CD4-positive, alpha-beta T cell treated with Interleukin-12 subunit alpha and Interleukin-12 subunit beta, for 1 hour (primary cell): ENCODE measurements around the gene SKI.
"Not testable (repeated sequence)": the region's sequence is repeated elsewhere in the genome, so short reads cannot be mapped to it uniquely, and the experiment has no call there.

Source experiments
- DNase-seq: peaks from one replicate; pipeline ENCODE4 v3.0.0-alpha.2; 2020

The SKI gene

GRCh38 chr1:2231532-2232254 lies 3.6 kb downstream of the SKI start:
- peak; percentile 87 for DNase-seq

DNA sequence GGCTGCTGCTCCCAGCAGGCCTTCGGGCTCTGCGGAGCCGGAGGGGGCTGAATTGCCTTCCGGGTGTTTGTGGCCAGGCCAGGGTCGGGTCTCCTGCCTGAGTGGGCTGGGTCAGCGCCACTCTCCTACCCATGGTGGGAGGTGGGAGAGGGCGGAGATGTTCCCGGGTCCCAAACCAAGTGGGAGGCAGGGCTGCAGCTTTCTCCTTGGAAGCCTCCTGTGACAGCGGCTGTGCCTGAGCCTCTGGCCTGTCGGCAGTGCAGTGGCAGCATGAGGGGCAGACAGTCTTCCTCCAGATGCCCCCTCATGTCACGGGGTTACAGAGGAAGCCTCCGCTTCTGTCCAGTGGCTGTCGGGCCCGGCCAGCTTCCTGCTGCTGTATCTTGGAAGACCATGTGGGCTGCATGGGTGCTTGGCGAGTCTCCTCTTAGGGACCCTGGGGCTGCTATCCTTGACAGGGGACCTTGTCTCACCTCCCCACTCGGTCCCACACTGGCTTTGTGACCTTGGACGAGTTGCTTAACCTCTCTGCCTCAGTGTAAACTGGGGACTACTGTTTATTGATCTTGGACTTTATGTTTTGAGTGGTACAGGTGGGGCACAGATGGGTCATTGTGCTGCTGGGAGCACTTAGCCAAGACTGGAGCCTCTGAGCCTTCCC lies 4.3 kb downstream of the SKI start:
- DNase-seq = no peak

GRCh38 chr1:2232916-2233438 lies 4.9 kb downstream of the SKI start:
- no peak for DNase-seq

- DNase-seq = no peak
Measured at GRCh38 chr1:2233468-2233867, 5.3 kb downstream of the SKI start.

GRCh38 chr1:2233997-2234761 lies 6.1 kb downstream of the SKI start:
- DNase-seq = peak; percentile 88

DNA sequence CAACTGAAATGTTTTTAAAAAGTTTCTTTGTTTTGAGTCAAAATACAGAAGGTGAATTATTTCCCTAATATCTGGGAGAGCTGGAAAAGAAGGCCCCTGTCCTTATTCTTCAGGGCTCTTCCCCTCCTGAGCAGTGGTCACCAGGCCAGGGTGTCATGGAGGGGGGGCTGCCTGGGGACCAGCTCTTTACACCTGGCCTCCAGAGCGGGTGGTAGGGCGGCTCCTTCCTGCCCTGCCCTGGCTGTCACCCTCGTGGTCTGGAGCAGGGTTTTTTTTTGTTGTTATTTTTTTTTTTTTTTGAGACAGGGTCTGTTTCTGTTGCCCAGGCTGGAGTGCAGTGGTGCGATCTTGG lies 6.6 kb downstream of the SKI start:
- DNase-seq = peak; percentile 60

DNA sequence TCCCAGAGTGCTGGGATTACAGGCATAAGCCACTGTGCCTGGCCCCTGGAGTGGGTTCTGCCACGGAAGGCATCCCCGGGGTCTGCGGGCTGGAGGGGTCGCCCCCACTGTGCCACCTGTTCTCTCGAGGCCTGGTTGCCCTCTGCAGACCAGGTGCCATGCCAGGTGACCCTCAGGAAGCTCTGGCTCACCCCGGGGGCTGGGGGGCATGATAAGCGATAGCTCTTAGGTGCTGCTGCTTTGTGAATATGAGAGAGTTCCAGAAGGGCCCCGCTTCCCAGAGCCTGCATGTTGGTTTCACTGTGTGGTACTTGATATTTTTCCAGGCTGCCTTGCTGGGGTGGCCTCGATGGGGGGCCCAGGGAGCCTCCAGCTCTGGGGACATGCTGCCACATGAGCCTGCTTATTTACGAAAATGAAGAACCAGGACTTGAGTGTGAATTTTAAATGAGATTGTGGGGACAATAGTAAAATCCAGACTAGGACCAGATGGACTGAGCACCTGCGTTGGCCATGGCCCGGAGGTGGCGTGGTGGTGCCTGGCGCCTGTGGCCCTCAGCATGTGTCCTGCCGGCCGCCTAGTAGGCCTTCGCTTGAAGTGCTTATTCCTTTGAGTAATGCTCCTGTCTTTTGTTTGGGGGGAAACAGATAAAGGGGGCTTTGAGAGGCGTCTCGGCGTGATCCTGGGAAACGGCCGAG lies 7.3 kb downstream of the SKI start:
- DNase-seq = no peak

DNA sequence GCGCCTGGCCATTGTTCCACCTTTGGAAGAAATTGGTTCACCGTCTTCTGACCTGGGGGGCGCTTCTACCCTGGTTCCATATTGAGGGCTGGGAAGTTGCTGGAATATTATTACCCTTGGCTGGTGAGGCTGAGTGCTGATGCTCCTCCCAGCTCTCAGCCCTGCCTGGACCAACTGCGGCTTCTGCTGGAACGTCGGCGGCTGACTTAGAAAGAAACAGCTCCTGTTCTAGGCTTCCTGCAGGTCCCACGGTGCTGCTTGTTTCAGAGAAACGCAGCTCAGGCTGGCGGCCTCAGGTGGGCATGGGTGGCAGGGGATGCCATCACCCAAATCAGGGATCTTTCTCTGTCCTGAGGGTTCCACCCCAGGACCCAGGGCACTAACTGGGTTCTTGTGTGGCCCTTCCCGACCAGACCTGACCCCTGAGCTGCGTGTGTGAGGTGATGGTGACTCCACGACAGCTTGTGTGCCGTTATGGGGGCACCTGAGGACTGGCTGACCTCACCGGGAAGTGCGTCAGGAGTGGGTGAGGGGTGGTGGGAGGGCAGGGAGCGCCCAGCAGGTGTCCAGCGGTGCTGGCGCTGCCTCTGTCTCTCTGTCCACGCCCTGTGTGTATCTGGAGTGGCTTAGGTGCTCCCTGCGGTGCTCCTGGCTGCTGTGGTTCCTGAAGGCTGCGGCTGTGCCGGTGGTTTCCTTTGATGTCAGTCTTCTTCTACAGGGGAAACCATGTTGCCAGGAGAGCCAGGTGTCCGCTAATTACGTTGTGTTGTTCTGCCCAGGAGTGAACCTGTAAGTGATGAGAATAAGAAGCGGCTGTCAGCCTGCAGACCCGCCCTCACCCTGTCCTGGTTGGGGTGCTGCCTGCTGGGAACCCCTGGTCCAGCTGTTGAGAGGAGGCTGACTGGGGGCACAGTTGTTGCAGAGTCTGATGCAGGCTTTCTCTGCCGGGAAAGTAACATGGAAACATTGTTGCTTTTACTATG lies 8.9 kb downstream of the SKI start:
- peak; percentile 73 for DNase-seq

DNA sequence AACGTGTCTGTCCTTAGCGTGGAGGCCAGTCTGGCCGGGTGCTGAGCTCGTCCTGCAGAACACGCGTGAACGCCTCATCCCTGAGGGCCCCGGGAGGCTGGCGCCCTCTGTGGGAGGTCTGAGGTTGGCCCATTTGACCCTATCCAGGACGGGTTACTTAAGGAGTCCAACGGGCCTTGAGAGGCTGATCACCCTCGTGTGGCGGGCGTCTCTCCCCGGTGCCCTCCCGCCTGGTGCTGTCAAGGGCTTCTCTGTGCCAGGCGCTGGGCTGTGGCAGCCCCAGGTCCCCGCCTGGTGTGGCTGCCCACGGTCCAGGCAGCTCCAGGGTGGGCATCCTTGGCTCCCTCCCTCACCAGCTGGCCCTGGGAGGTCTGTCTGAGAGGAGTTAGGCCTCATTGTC lies 9.7 kb downstream of the SKI start:
- no peak for DNase-seq

DNA sequence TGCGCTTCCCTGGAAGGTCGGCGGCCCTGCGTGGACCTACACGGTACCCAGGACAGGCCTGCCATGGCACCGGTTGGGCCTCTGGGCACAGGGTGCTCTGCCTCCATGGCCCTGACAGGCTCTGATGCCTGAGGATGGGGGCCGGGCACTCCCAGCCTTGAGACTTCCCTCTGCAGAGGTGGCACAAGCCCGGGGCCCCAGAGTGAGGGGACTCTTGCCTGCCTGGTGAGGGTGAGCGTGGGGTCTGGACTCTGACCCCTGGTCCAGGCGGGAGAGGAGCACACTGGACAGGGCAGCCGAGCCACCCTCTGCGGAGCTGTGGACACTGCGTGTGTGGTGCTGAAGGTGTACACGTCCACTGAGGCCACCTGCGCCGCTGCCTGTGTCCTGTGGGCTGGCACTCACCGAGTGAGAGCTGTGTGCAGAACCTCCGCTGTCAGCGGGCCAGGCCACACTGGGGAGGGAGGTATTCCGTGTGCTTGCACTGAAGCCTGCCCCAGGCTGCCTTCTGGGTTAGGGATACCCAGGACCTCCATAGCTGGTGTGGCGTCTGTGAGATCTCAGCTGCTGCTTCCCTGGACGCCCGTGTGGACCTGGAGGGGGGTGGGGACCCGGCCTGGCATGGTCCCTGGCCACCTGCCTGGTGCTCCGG lies 10.4 kb downstream of the SKI start:
- DNase-seq = no peak

DNA sequence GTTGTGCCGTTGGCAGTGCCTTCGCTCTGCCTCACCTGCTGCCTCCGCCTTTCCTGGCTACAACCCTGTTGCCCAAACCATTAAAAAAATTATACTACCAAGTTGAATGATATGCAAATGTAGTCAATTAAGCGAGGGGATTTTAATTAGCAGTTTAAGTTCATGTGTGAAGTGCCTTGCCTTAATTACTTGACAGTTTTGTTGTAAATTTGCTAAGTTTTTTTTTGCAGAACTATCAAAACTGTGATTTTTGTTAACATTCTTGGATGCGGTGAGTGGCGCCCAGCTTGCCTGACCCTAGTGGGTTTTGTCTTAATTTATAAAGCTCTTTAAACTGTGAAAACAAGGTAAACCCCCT lies 10.9 kb downstream of the SKI start:
- no peak for DNase-seq

GRCh38 chr1:2239384-2239985 lies 11.4 kb downstream of the SKI start:
- DNase-seq = no peak

DNA sequence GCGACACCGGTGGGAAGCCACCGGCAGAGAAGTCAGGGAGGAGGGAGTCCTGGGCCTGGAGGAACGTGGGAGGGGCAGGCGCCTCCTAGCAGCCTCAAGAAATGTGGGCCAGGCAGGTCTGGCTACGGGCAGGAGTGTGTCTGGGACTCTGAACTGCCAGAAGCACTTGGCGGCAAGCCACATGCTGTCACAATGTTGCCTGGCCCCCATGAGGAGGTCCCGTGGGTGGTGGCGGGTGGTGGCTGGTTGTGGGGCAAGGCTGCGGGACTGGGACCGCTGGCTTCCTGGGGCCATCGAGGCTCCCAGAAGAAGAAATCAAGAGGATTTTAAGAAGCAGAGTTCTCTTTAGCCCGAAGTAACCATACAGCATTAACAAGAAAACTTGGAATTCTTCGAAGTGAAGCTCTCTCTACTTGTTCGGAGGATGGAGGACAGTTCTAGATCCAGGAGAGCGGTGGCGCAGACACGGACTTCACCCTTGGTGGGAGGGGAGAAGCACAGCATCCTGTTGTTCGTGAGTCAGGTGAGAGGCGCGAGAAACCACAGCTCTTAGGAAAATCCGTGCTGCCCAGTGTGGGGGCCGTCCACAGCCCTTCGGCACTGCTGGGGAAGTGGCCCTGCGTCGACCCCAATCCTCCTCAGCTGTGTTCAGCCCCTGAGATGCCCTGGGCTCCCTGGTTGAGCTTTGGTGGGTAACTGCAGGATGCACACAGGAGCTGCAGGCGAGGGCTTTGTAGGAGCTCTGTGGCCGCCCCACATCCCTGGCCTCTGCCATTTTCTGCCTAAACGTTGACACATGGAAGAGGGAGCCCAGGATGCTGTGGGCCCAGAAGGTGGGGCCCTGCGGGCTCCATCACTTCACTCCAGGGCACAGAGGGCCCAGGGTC lies 12.4 kb downstream of the SKI start:
- DNase-seq = no peak

DNA sequence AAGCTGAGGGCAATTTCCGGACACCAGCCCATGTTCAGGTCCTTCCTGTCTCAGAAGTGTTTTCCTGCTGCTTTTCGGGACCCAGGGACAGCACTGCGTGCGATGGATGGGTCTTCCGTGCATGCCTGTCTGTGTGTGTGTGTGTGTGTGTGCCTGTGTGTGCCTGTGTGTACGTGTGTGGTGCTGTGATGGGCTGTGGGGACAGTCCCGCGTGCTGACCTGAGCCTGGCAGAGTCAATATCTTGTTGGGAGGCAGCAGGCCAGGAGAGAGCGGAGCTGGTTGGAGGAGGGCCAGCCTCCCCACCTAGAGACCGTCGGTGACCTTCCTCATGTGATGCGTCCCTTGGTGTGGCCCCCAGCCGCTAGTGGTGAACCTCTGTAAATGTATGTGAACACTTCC lies 13.7 kb downstream of the SKI start:
- DNase-seq = no peak

DNA sequence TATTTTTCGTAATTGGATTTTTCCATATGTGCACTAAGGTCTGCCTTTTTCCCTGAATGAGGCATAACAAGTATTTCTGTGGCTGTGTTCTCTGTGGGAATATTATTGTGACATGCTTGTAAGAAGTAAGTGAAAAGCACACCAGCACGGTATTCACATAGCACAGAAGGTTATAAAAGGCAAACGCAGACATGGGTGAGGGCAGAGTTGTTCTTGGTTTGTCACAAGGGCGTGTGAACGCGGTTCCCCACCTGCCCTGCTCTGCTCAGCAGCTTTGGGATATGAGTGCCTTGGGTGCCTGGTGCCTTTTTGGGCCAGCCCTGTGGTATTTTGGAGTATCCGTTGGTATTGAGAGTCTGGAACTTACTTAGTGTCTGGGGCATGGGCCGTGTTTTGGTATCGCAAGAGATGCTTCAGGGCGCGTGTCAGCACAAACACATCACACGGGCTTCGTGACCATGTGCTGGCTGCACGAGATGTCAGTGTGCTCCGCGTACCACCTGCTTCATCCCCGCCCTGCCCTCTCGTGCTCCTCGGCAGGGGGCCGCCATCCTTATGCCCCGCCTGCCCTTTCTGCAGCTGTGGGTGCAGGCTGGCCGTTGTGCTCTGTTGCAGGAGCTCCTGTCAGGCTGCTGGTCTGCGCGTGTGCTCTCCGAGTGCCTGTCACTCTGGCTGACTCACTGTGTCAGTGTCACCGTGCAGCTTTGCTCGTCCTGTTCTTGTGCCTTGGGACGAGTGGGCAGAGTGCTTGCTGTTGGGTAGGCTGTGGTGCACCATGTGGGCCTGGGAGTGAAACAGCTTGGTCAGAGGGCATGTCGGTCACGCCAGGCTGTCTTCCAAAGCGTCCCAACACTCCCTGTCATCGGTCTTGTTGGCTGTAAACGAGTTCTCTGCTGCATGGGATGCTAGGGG lies 15.0 kb downstream of the SKI start:
- no peak for DNase-seq

DNA sequence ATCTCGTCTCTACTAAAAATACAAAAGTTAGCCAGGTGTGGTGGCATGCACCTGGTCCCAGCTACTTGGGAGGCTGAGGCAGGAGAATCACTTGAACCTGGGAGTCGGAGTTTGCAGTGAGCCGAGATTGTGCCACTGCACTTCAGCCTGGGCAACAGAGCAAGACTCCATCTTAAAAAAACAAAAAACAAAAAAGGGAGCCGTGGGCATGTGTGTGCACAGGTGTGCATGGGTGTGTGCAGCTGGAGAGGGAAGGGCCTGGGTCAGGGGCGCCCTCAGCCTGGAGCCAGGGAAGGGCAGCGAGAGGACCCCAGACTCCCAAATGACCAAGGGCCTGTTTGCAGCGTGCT lies 18.9 kb downstream of the SKI start:
- DNase-seq = not testable (repeated sequence)

DNA sequence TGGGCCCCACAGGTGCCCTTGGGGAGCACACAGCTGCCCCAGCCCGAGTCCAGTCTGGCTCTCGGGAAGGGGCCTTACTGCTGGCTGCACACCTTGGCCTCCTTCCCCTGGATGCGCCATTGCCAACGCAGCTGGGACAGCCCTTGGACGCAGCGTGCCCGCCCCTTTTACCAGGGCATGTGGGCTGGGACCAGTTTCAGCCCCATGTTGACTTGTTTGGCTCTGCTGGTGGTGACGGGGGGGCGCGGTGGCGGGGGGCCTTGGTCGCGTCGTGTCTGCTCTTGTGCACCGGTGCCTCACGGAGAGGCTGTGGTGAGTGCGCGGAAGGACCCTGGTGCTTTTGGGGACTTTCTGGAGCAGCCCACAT lies 19.6 kb downstream of the SKI start:
- DNase-seq = no peak

- no peak for DNase-seq
Measured at GRCh38 chr1:2248127-2248826, 20.2 kb downstream of the SKI start.
